ENCODE measurements around the gene DLGAP3.

DNA sequence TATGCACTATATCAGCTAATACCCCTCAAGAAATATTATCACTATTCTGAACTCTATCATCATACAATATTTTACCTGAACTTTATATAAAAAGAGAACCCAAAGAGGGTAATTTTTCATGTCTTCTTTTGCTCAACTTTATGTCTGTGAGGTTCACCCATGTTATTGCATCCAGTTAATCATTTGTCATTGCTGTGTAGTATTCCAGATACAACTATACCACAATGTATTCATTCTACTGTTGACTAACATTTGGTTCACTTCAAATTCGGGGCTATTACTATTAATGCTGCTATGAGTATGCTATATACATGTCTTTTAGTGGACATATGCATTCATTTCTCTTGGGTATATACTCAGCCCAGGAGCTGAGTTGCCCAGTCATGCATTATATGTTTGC is 21.0 kb upstream of the DLGAP3 start:
- TF ChIP-seq, protein P1, sequence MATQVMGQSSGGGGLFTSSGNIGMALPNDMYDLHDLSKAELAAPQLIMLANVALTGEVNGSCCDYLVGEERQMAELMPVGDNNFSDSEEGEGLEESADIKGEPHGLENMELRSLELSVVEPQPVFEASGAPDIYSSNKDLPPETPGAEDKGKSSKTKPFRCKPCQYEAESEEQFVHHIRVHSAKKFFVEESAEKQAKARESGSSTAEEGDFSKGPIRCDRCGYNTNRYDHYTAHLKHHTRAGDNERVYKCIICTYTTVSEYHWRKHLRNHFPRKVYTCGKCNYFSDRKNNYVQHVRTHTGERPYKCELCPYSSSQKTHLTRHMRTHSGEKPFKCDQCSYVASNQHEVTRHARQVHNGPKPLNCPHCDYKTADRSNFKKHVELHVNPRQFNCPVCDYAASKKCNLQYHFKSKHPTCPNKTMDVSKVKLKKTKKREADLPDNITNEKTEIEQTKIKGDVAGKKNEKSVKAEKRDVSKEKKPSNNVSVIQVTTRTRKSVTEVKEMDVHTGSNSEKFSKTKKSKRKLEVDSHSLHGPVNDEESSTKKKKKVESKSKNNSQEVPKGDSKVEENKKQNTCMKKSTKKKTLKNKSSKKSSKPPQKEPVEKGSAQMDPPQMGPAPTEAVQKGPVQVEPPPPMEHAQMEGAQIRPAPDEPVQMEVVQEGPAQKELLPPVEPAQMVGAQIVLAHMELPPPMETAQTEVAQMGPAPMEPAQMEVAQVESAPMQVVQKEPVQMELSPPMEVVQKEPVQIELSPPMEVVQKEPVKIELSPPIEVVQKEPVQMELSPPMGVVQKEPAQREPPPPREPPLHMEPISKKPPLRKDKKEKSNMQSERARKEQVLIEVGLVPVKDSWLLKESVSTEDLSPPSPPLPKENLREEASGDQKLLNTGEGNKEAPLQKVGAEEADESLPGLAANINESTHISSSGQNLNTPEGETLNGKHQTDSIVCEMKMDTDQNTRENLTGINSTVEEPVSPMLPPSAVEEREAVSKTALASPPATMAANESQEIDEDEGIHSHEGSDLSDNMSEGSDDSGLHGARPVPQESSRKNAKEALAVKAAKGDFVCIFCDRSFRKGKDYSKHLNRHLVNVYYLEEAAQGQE (IDR thresholded peaks at IDR 0.05; ENCODE audit: insufficient read depth in 1 of 2, low read depth in 2 of 2, low read length in 2 of 2) = no peak
- TF ChIP-seq TAF1 (IDR thresholded peaks at IDR 0.05; ENCODE audit: borderline replicate concordance, insufficient read depth, low read length) = no peak
- no peak for TF ChIP-seq POLR2AphosphoS5 (IDR thresholded peaks at IDR 0.05; ENCODE audit: low read depth, low read length)
- no peak for TF ChIP-seq SIN3A (IDR thresholded peaks at IDR 0.05; ENCODE audit: borderline replicate concordance, insufficient read depth, low read length)
